Body of pancreas (tissue), 4 donors: ENCODE data around the gene FRMD5. TPM values are rescaled to one million over a fixed set of nuclear protein-coding genes. Genes with fewer than 3 reads are reported as not detected.

Experiments
- ATAC-seq: fragments of 150-250 bp; one replicate; pipeline ENCODE4 v1.9.1; 2016
- DNase-seq, 4 donors: peaks; one replicate each; pipeline ENCODE4 v3.0.0-alpha.2; 2019
- H3K27ac ChIP-seq, 4 donors: fragments of 200-600 bp; sonication (generic); 1 replicate in 3 of 4; 2 replicates in 1 of 4; pipeline versions ENCODE4 v1.5.1 to v1.6.1; 2016 to 2019; ENCODE audit warnings: mild to moderate bottlenecking in 1 of 4, mixed read lengths in 1 of 4, moderate library complexity in 1 of 4
- H3K27me3 ChIP-seq, 2 donors: fragments of 200-600 bp; sonication (generic); one replicate each; pipeline ENCODE4 v1.6.0; 2016; ENCODE audit warnings: mild to moderate bottlenecking in 1 of 2
- H3K36me3 ChIP-seq, 2 donors: fragments of 200-600 bp; sonication (generic); replicated peaks in 1 of 2; 2 replicates each; pipeline ENCODE4 v1.5.1; 2016; ENCODE audit warnings: low read depth in 2 of 2; ENCODE audit not compliant: insufficient read depth in 1 of 2
- H3K4me1 ChIP-seq: fragments of 200-600 bp; sonication (generic); one replicate; pipeline ENCODE4 v1.6.0; 2016
- H3K4me3 ChIP-seq, 2 donors: fragments of 200-600 bp; sonication (generic); 1 replicate in 1 of 2; 2 replicates in 1 of 2; pipeline ENCODE4 v1.5.1; 2016 to 2019
- H3K9me3 ChIP-seq, 3 donors: fragments of 200-600 bp; sonication (generic); 1 replicate in 2 of 3; 2 replicates in 1 of 3; pipeline ENCODE4 v1.5.1; 2016
- POLR2A ChIP-seq, 3 donors: fragments of 450-650 bp; IDR thresholded peaks; one replicate each; pipeline ENCODE4 v1.6.1; 2016; ENCODE audit warnings: antibody characterized with exemption in 3 of 3, mild to moderate bottlenecking in 2 of 3
- WGBS, 2 donors: methylation state at CpG; one replicate each; pipeline ENCODE4 v1.1.5; 2017; 5-methylcytosine and 5-hydroxymethylcytosine counted together
- intact Hi-C: fragments of 100-400 bp; cut with DNase I; formaldehyde crosslinking; loops from one replicate; pipeline ENCODE4 v1.15.1; 2023
- total RNA-seq, 2 donors: library from RNA; depleted of rRNA; stranded (reverse); fragments of >200 nt; gene quantifications; one replicate each; pipeline ENCODE4 v1.1.0, GENCODE V29; 2016
- TF ChIP-seq, protein P1 (sequence below), 7 experiments: fragments of 450-650 bp in 4 of 7; fragments of 200-600 bp in 3 of 7; sonication (generic) in 3 of 7; IDR thresholded peaks; one replicate each; pipeline ENCODE4 v1.5.1; 2016 to 2019; ENCODE audit warnings: antibody characterized with exemption in 7 of 7

FRMD5 gene
- total RNA-seq, 2 donors from 2014 or later: 1.3 TPM; not detected in 1

DNA sequence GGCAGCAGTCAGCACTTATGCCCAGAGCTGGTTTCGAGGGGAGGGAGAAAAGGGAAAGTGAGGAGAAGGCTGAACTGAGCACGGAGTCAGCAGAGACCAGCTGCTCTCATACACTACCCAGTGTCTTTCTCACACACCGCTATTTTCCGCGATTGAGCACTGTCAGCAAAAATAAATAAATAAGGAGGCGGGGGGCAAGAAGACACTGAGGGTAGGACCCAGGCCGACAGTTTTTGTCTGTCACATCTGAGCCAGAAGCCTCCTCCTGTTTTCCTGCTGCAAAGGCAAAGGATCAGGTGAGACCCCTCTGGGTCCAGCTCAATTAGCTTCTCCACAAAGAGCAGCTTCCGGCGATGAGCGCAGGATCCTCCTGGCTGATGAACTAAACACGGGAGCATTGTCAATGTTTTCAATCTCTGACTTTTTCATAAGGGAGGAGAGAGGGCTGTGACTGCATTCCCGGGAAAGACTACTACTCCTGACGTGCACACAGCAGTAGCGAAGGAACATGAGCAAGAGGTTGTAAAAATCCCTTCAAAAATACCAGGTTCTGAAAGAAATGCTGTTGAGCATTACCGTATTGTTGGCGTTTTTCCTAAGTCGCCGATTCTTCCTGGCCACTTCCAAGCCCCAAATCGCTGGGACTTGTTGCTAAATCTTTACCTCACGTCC lies 1.3 kb downstream of the FRMD5 start:
- intact Hi-C loops: no loop called here
- Histone ChIP-seq H3K9me3 (no peaks in the 10 kb centered on the region), H3K27ac (no peak overlapping the region), H3K4me1 (peaks cover 17% of the 10 kb centered on the region), H3K27me3 (peaks cover 3 to 14% of the 10 kb centered on the region in 2 donors), H3K4me3 (no peak overlapping the region), H3K36me3 (no peaks in the 10 kb centered on the region)
- no peak for ATAC-seq
- no peak for DNase-seq
- TF ChIP-seq, protein P1, sequence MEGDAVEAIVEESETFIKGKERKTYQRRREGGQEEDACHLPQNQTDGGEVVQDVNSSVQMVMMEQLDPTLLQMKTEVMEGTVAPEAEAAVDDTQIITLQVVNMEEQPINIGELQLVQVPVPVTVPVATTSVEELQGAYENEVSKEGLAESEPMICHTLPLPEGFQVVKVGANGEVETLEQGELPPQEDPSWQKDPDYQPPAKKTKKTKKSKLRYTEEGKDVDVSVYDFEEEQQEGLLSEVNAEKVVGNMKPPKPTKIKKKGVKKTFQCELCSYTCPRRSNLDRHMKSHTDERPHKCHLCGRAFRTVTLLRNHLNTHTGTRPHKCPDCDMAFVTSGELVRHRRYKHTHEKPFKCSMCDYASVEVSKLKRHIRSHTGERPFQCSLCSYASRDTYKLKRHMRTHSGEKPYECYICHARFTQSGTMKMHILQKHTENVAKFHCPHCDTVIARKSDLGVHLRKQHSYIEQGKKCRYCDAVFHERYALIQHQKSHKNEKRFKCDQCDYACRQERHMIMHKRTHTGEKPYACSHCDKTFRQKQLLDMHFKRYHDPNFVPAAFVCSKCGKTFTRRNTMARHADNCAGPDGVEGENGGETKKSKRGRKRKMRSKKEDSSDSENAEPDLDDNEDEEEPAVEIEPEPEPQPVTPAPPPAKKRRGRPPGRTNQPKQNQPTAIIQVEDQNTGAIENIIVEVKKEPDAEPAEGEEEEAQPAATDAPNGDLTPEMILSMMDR (IDR thresholded peaks at IDR 0.05): no peak
- TF ChIP-seq POLR2A (IDR thresholded peaks at IDR 0.05): no peak
- 7 to 18% methylated on average over 18 to 20 of the region's 20 CpGs for WGBS, 2 donors

DNA sequence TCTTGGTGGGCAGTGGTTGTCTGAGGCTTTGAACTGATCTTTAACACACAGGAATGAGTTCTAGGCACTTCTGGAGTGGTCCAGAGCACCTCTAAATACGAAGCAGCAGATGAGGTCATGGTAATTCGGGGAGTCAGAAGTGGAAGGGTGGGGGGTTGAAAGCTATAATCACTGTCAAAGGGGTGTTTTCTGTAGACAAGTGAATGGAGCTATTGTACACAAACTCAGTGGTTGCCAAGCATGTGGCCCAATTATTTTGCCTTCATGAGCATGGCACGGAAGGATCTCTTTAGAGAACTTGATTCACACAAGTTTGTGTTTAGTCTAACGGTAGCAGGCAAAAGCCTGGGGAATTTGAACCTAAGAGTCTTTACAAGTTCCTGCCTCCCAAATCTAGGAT lies 6.3 kb downstream of the FRMD5 start:
- TF ChIP-seq, protein P1 (IDR thresholded peaks at IDR 0.05): no peak
- TF ChIP-seq POLR2A (IDR thresholded peaks at IDR 0.05): no peak
- no peak overlapping the region for H3K27ac ChIP-seq
- peaks cover 2% of the 10 kb centered on the region for H3K4me1 ChIP-seq
- 83 to 89% methylated on average over 4 of the region's 4 CpGs for WGBS, 2 donors
- intact Hi-C loops: no loop called here
- H3K4me3 ChIP-seq: no peak overlapping the region
- no peak for DNase-seq
- H3K36me3 ChIP-seq: no peaks in the 10 kb centered on the region
- H3K27me3 ChIP-seq: peaks cover 3 to 6% of the 10 kb centered on the region in 2 donors
- no peak for ATAC-seq
- no peaks in the 10 kb centered on the region for H3K9me3 ChIP-seq

DNA sequence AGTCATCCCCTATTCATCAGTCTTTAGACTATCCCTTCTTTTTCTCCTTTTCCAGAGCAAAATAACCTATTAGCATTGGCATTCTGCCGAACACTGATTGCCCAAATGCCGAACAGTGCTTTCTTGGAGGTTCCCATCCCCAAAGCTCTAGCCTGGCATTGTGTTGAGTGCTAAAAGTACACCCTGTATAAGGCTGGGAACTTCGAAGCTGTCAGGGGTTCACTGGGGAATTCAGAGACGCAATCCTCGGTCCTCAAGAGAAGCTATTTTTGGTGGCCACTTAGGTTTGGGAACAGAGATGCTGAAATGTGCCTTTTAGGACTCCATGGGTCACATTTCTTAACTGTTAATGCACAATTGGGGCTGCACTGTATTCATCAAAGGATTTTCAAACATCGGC lies 8.4 kb downstream of the FRMD5 start:
- ATAC-seq (no peak), DNase-seq (no peak)
- intact Hi-C loops: no loop called here
- Histone ChIP-seq H3K27ac (no peak overlapping the region), H3K27me3 (no peaks in the 10 kb centered on the region), H3K4me1 (no peaks in the 10 kb centered on the region), H3K9me3 (no peaks in the 10 kb centered on the region), H3K36me3 (no peaks in the 10 kb centered on the region), H3K4me3 (no peak overlapping the region)
- WGBS, 2 donors: 79 to 80% methylated on average over 6 of the region's 6 CpGs
- TF ChIP-seq, protein P1 (IDR thresholded peaks at IDR 0.05): no peak
- no peak for TF ChIP-seq POLR2A (IDR thresholded peaks at IDR 0.05)

DNA sequence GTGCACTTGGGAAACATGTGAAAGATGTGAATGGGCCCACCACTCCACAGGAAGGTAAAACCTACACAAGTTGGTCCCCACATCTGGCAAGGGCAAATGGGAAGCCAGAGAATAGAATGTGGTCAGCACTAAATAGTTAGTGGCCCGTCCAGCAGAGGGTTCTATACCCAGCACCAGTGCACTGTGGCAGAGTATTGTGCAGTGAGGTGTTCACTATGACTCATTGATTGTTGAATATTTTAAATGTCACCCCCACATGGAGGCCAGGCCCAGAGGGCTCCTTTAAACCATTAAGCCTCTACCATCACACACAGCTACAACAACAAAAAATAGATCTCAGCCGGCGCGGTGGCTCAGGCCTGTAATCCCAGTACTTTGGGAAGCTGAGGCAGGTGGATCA lies 11.7 kb downstream of the FRMD5 start:
- TF ChIP-seq POLR2A (IDR thresholded peaks at IDR 0.05): no peak
- TF ChIP-seq, protein P1 (IDR thresholded peaks at IDR 0.05): no peak
- Histone ChIP-seq H3K9me3 (no peaks in the 10 kb centered on the region), H3K27me3 (no peaks in the 10 kb centered on the region), H3K36me3 (no peaks in the 10 kb centered on the region), H3K4me1 (no peaks in the 10 kb centered on the region), H3K27ac (no peak overlapping the region), H3K4me3 (no peak overlapping the region)
- ATAC-seq (no peak), DNase-seq (no peak)
- intact Hi-C loops: no loop called here
- 84 to 93% methylated on average over 4 of the region's 4 CpGs for WGBS, 2 donors

DNA sequence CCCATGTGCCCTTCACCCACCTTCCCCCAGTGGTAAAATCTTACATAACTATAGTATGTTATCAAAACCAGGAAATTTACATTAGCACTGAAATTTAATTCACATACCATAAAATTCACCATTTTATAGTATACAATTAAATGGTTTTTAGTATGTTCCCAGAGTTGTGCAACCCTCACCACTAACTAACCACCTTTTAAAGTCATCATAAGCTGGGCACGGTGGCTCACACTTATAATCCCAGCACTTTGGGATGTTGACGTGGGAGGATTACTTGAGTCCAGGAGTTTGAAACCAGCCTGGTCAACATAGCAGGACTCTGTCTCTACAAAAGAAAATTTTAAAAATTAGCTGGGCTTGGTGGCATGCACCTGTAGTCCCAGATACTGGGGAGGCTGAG lies 13.7 kb downstream of the FRMD5 start:
- WGBS, 2 donors: 89 to 92% methylated on average over 2 of the region's 2 CpGs
- Histone ChIP-seq H3K27ac (no peak overlapping the region), H3K27me3 (no peaks in the 10 kb centered on the region), H3K4me3 (no peak overlapping the region), H3K36me3 (no peaks in the 10 kb centered on the region), H3K4me1 (no peaks in the 10 kb centered on the region), H3K9me3 (no peaks in the 10 kb centered on the region)
- intact Hi-C loops: no loop called here
- TF ChIP-seq, protein P1 (IDR thresholded peaks at IDR 0.05): no peak
- no peak for TF ChIP-seq POLR2A (IDR thresholded peaks at IDR 0.05)
- no peak for ATAC-seq
- no peak for DNase-seq
